Caco-2 (cell line): Measurements from ENCODE around the gene CEACAM16. TPM values are rescaled to one million over a fixed set of nuclear protein-coding genes. Genes with fewer than 3 reads are reported as not detected.

Source experiments
- BruUV-seq: library from RNA; stranded (reverse); fragments of 400-500 nt; replicated peaks from 2 replicates; lab custom pipeline; 2021; lab: Mats Ljungman, UMichigan
- CTCF ChIA-PET: fragments of 300-600 bp; sonication (Branson Sonifier 250); formaldehyde crosslinking; loops from one replicate; lab custom pipeline; 2022; ENCODE audit warnings: antibody characterized with exemption; lab: Charles Lee
- POLR2A ChIA-PET: fragments of 300-600 bp; sonication (Branson Sonifier 250); formaldehyde crosslinking; loops from one replicate; lab custom pipeline; 2022; ENCODE audit warnings: antibody characterized with exemption; lab: Charles Lee
- DNase-seq, 2 experiments: peaks; one replicate each; pipeline versions ENCODE4 v3.0.0 to v3.0.0-alpha.2; 2020 to 2022
- H3K27me3 ChIP-seq: replicated peaks from 2 replicates; pipeline ENCODE4 v1.6.0; 2011; ENCODE audit warnings: low read length; ENCODE audit not compliant: control insufficient read depth, insufficient read depth
- H3K36me3 ChIP-seq: 2 replicates; pipeline ENCODE4 v1.5.1; 2011; ENCODE audit warnings: low read length; ENCODE audit not compliant: control insufficient read depth, insufficient read depth
- H3K4me1 ChIP-seq: fragments of 250-450 bp; sonication (Bioruptor Pico); 2 replicates; pipeline ENCODE4 v1.5.1; 2020; ENCODE audit warnings: mild to moderate bottlenecking
- H3K4me3 ChIP-seq: 2 replicates; pipeline ENCODE4 v1.5.1; 2011; ENCODE audit warnings: low read depth, mild to moderate bottlenecking, control low read depth, low read length
- H3K9me3 ChIP-seq: fragments of 250-450 bp; sonication (Bioruptor Pico); 2 replicates; pipeline ENCODE4 v1.5.1; 2020; ENCODE audit warnings: mild to moderate bottlenecking, moderate library complexity
- H3K27ac Mint-ChIP-seq: one replicate; pipeline ENCODE4 v1.8.0; 2022; ENCODE audit warnings: mixed read lengths; ENCODE audit not compliant: unreplicated experiment
- H3K27me3 Mint-ChIP-seq: one replicate; pipeline ENCODE4 v1.8.0; 2022; ENCODE audit warnings: mixed read lengths; ENCODE audit not compliant: insufficient read depth, unreplicated experiment
- H3K36me3 Mint-ChIP-seq: one replicate; pipeline ENCODE4 v1.8.0; 2022; ENCODE audit warnings: mild to moderate bottlenecking, mixed read lengths; ENCODE audit not compliant: insufficient read depth, unreplicated experiment
- H3K4me1 Mint-ChIP-seq: one replicate; pipeline ENCODE4 v1.8.0; 2022; ENCODE audit warnings: low read depth, mixed read lengths; ENCODE audit not compliant: unreplicated experiment
- H3K4me3 Mint-ChIP-seq: one replicate; pipeline ENCODE4 v1.8.0; 2022; ENCODE audit warnings: mild to moderate bottlenecking, moderate library complexity, mixed read lengths; ENCODE audit not compliant: unreplicated experiment
- H3K9me3 Mint-ChIP-seq: one replicate; pipeline ENCODE4 v1.8.0; 2022; ENCODE audit warnings: mixed read lengths; ENCODE audit not compliant: unreplicated experiment
- CTCF ChIP-seq, 2 experiments: fragments of 200-600 bp in 1 of 2; IDR thresholded peaks; 1 replicate in 1 of 2; 2 replicates in 1 of 2; pipeline versions ENCODE4 v1.5.1 to v1.8.0; 2011 to 2022; ENCODE audit warnings: antibody characterized with exemption in 1 of 2, control low read depth in 1 of 2, inconsistent platforms in 1 of 2, low read depth in 1 of 2, low read length in 1 of 2, mild to moderate bottlenecking in 1 of 2, moderate library complexity in 1 of 2; ENCODE audit not compliant: insufficient read depth in 1 of 2, severe bottlenecking in 1 of 2, unreplicated experiment in 1 of 2
- intact Hi-C: fragments of 100-400 bp; cut with micrococcal nuclease; formaldehyde crosslinking; loops from one replicate; pipeline ENCODE4 v1.10.0; 2022; ENCODE audit not compliant: unreplicated experiment
- total RNA-seq: library from RNA; stranded (reverse); gene quantifications from 2 replicates; pipeline ENCODE4 v1.2.3, GENCODE V29; 2022

The CEACAM16 gene
- total RNA-seq, 1 experiment from 2014 or later = not detected

- intact Hi-C loops = loop anchor here (2.0 to 10.0 kb wide), 2 partner anchors 53 to 151 kb away; partner anchors contain the start of gene NECTIN2
- Histone ChIP-seq H3K36me3 (no peaks in the 10 kb centered on the region), H3K27me3 (no peaks in the 10 kb centered on the region), H3K4me3 (no peak overlapping the region), H3K4me1 (peaks cover 60% of the 10 kb centered on the region), H3K9me3 (peaks cover 4% of the 10 kb centered on the region; the same call in 1 of the 2 replicates)
- Mint-ChIP-seq H3K9me3 (peaks cover 8% of the 10 kb centered on the region), H3K4me3 (no peak overlapping the region), H3K27me3 (no peaks in the 10 kb centered on the region), H3K4me1 (peaks cover 49% of the 10 kb centered on the region), H3K36me3 (peaks cover 20% of the 10 kb centered on the region), H3K27ac (peak overlapping the region; percentile 98)
- TF ChIP-seq CTCF (IDR thresholded peaks at IDR 0.05; ENCODE audit: insufficient read depth in 1 of 2, low read depth in 1 of 2, low read length in 1 of 2, severe bottlenecking in 1 of 2, unreplicated experiment in 1 of 2) = no peak
- POLR2A ChIA-PET = interaction anchor here (0.9 to 2.2 kb wide), 7 partner anchors 24 to 221 kb away, joined by 4 to 8 read pairs (median 5); partner anchors contain the start of genes APOC1, CBLC, NECTIN2 and PVR
- CTCF ChIA-PET = interaction anchor here (1.0 to 2.5 kb wide), 7 partner anchors 30 to 152 kb away, joined by 4 to 23 read pairs (median 6); partner anchors contain the start of genes BCAM, CBLC and NECTIN2
- no TSS peak for BruUV-seq
- no peak for DNase-seq
These were observed 4.8 kb upstream of the CEACAM16 start for GRCh38 chr19:44694184-44694579.

- peaks cover 20% of the 10 kb centered on the region for H3K36me3 Mint-ChIP-seq
- H3K27me3 Mint-ChIP-seq = no peaks in the 10 kb centered on the region
- no peaks in the 10 kb centered on the region for H3K36me3 ChIP-seq
- ChIA-PET CTCF (interaction anchor here (0.6 kb wide), 1 partner anchor 48 kb away, joined by 6 read pairs; no protein-coding TSS in a partner anchor), POLR2A (no interaction called here)
- H3K9me3 Mint-ChIP-seq = peaks cover 8% of the 10 kb centered on the region
- intact Hi-C loops = loop anchor here (10.0 kb wide), 1 partner anchor 148 kb away; the partner anchor contains the start of gene NECTIN2
- H3K27ac Mint-ChIP-seq = peak overlapping the region; percentile 57
- H3K4me3 Mint-ChIP-seq = no peak overlapping the region
- no TSS peak for BruUV-seq
- peaks cover 47% of the 10 kb centered on the region for H3K4me1 ChIP-seq
- DNase-seq = no peak
- no peak for TF ChIP-seq CTCF (IDR thresholded peaks at IDR 0.05; ENCODE audit: insufficient read depth in 1 of 2, low read depth in 1 of 2, low read length in 1 of 2, severe bottlenecking in 1 of 2, unreplicated experiment in 1 of 2)
- H3K9me3 ChIP-seq = peaks cover 4% of the 10 kb centered on the region; the same call in 1 of the 2 replicates
- no peaks in the 10 kb centered on the region for H3K27me3 ChIP-seq
- H3K4me3 ChIP-seq = no peak overlapping the region
- peaks cover 40% of the 10 kb centered on the region for H3K4me1 Mint-ChIP-seq
These were observed 1.8 kb upstream of the CEACAM16 start for GRCh38 chr19:44696939-44697669.

GRCh38 chr19:44697670-44698034, 1.3 kb upstream of the CEACAM16 start:
- Histone ChIP-seq H3K27me3 (no peaks in the 10 kb centered on the region), H3K36me3 (no peaks in the 10 kb centered on the region), H3K9me3 (peaks cover 4% of the 10 kb centered on the region; the same call in 1 of the 2 replicates), H3K4me1 (peaks cover 42% of the 10 kb centered on the region), H3K4me3 (no peak overlapping the region)
- intact Hi-C loops = loop anchor here (10.0 kb wide), 1 partner anchor 147 kb away; the partner anchor contains the start of gene NECTIN2
- POLR2A ChIA-PET = no interaction called here
- CTCF ChIA-PET = no interaction called here
- Mint-ChIP-seq H3K27me3 (no peaks in the 10 kb centered on the region), H3K4me3 (no peak overlapping the region), H3K9me3 (peaks cover 8% of the 10 kb centered on the region), H3K36me3 (peaks cover 20% of the 10 kb centered on the region), H3K27ac (peak overlapping the region; percentile 57), H3K4me1 (peaks cover 40% of the 10 kb centered on the region)
- no peak for DNase-seq
- no peak for TF ChIP-seq CTCF (IDR thresholded peaks at IDR 0.05; ENCODE audit: insufficient read depth in 1 of 2, low read depth in 1 of 2, low read length in 1 of 2, severe bottlenecking in 1 of 2, unreplicated experiment in 1 of 2)
- BruUV-seq = no TSS peak
